WTC11 (cell line): ENCODE results near the gene SSNA1. TPM values are rescaled to one million over a fixed set of nuclear protein-coding genes. Genes with fewer than 3 reads are reported as not detected.

Experiments
- ATAC-seq: fragments of 200-7000 bp; cut with Tn5 transposase; 2 replicates; pipeline ENCODE4 v1.10.0; 2021; ENCODE audit warnings: mild to moderate bottlenecking, moderate library complexity
- CTCF ChIA-PET: fragments of 300-600 bp; sonication (Branson Sonifier 250); formaldehyde crosslinking; loops from one replicate; lab custom pipeline; 2021; ENCODE audit warnings: antibody characterized with exemption; lab: Charles Lee
- POLR2A ChIA-PET: fragments of 350-600 bp; sonication (Branson Sonifier 250); formaldehyde crosslinking; loops from one replicate; lab custom pipeline; 2021; ENCODE audit warnings: antibody characterized with exemption; lab: Charles Lee
- DNase-seq: peaks from one replicate; pipeline ENCODE4 v3.0.0; 2021; ENCODE audit warnings: low spot score
- H3K27ac Mint-ChIP-seq: 2 replicates; pipeline ENCODE4 v1.8.0; 2021; ENCODE audit warnings: mixed read lengths
- H3K27me3 Mint-ChIP-seq: 2 replicates; pipeline ENCODE4 v1.8.0; 2021; ENCODE audit warnings: low read depth, mild to moderate bottlenecking, moderate library complexity, mixed read lengths
- H3K36me3 Mint-ChIP-seq: 2 replicates; pipeline ENCODE4 v1.8.0; 2021; ENCODE audit warnings: mixed read lengths
- H3K4me1 Mint-ChIP-seq: 2 replicates; pipeline ENCODE4 v1.8.0; 2022; ENCODE audit warnings: mixed read lengths
- H3K4me3 Mint-ChIP-seq: 2 replicates; pipeline ENCODE4 v1.8.0; 2021; ENCODE audit warnings: mild to moderate bottlenecking, moderate library complexity, mixed read lengths
- H3K9me3 Mint-ChIP-seq: 2 replicates; pipeline ENCODE4 v1.8.0; 2021; ENCODE audit warnings: mixed read lengths
- AR ChIP-seq: fragments of 250-450 bp; sonication (Bioruptor Pico); IDR thresholded peaks from 2 replicates; pipeline ENCODE4 v1.9.0; 2021; ENCODE audit warnings: mild to moderate bottlenecking
- ATF1 ChIP-seq: sonication (generic); formaldehyde crosslinking; IDR thresholded peaks from 2 replicates; pipeline ENCODE4 v1.8.1; 2023; ENCODE audit warnings: mild to moderate bottlenecking, moderate library complexity, missing genetic modification reagents
- ETV6 ChIP-seq: sonication (generic); formaldehyde crosslinking; IDR thresholded peaks from 2 replicates; pipeline ENCODE4 v1.8.1; 2022; ENCODE audit warnings: mild to moderate bottlenecking, missing genetic modification reagents
- FOXP4 ChIP-seq: sonication (generic); formaldehyde crosslinking; IDR thresholded peaks from 2 replicates; pipeline ENCODE4 v1.8.0; 2022; ENCODE audit warnings: mild to moderate bottlenecking, missing genetic modification reagents
- OVOL2 ChIP-seq: fragments of 250-450 bp; sonication (Bioruptor Pico); IDR thresholded peaks from 2 replicates; pipeline ENCODE4 v1.9.0; 2021; ENCODE audit warnings: mild to moderate bottlenecking, borderline replicate concordance
- RORB ChIP-seq: fragments of 250-450 bp; sonication (Bioruptor Pico); IDR thresholded peaks from 2 replicates; pipeline ENCODE4 v1.9.0; 2021; ENCODE audit warnings: mild to moderate bottlenecking
- SMAD3 ChIP-seq: sonication (generic); formaldehyde crosslinking; IDR thresholded peaks from 2 replicates; pipeline ENCODE4 v1.8.0; 2022; ENCODE audit warnings: missing genetic modification reagents, mild to moderate bottlenecking, borderline replicate concordance
- SOX15 ChIP-seq: fragments of 250-450 bp; sonication (Bioruptor Pico); IDR thresholded peaks from 2 replicates; pipeline ENCODE4 v1.9.0; 2021; ENCODE audit warnings: mild to moderate bottlenecking
- TP53 ChIP-seq: sonication (generic); formaldehyde crosslinking; IDR thresholded peaks from 2 replicates; pipeline ENCODE4 v1.8.1; 2023; ENCODE audit warnings: mild to moderate bottlenecking, missing genetic modification reagents
- USF1 ChIP-seq: sonication (generic); formaldehyde crosslinking; IDR thresholded peaks from 2 replicates; pipeline ENCODE4 v1.8.0; 2022; ENCODE audit warnings: mild to moderate bottlenecking, missing genetic modification reagents
- ZBTB43 ChIP-seq: sonication (generic); formaldehyde crosslinking; IDR thresholded peaks from 2 replicates; pipeline ENCODE4 v1.8.1; 2023; ENCODE audit warnings: mild to moderate bottlenecking, missing genetic modification reagents
- ZNF416 ChIP-seq: fragments of 250-450 bp; sonication (Bioruptor Pico); IDR thresholded peaks from 2 replicates; pipeline ENCODE4 v1.9.0; 2021; ENCODE audit warnings: mild to moderate bottlenecking, inconsistent platforms
- ZNF423 ChIP-seq: fragments of 250-450 bp; sonication (Bioruptor Pico); IDR thresholded peaks from 2 replicates; pipeline ENCODE4 v2.1.2; 2022; ENCODE audit warnings: mild to moderate bottlenecking, moderate library complexity
- ZNF425 ChIP-seq: fragments of 250-450 bp; sonication (Bioruptor Pico); conservative IDR thresholded peaks from 2 replicates; pipeline ENCODE4 v1.9.0; 2021; ENCODE audit warnings: mild to moderate bottlenecking
- ZNF671 ChIP-seq: fragments of 250-450 bp; sonication (Bioruptor Pico); IDR thresholded peaks from 2 replicates; pipeline ENCODE4 v1.8.0; 2021; ENCODE audit warnings: mild to moderate bottlenecking
- ZSCAN18 ChIP-seq: fragments of 250-450 bp; sonication (Bioruptor Pico); IDR thresholded peaks from 2 replicates; pipeline ENCODE4 v2.1.2; 2022; ENCODE audit warnings: mild to moderate bottlenecking, moderate library complexity
- total RNA-seq: library from RNA; stranded (reverse); gene quantifications from 3 replicates; pipeline ENCODE4 v1.2.3, GENCODE V29; 2021

Gene SSNA1
- total RNA-seq, 1 experiment from 2014 or later: 102 TPM

- ChIA-PET CTCF (interaction anchor here (1.0 to 2.0 kb wide), 3 partner anchors 9 to 115 kb away, joined by 3 to 8 read pairs (median 4); partner anchors contain the start of gene LRRC26), POLR2A (no interaction called here)
- no peak overlapping the region for H3K4me3 Mint-ChIP-seq
Observed at GRCh38 chr9:137178201-137178938, 10.1 kb upstream of the SSNA1 start.

GRCh38 chr9:137178939-137179630, 9.4 kb upstream of the SSNA1 start:
- DNase-seq (no peak), ATAC-seq (no peak)
- Mint-ChIP-seq H3K36me3 (peaks cover 9% of the 10 kb centered on the region), H3K9me3 (no peaks in the 10 kb centered on the region), H3K27me3 (no peaks in the 10 kb centered on the region; the same call in 1 of the 2 replicates), H3K4me3 (no peak overlapping the region), H3K4me1 (no peaks in the 10 kb centered on the region), H3K27ac (no peak overlapping the region)
- ChIA-PET POLR2A (no interaction called here), CTCF (interaction anchor here (1.0 to 1.4 kb wide), 2 partner anchors 9 to 115 kb away, joined by 3 to 4 read pairs; partner anchors contain the start of gene LRRC26)
- TF ChIP-seq OVOL2 (no peak), ZBTB43 (CRISPR knock-in tag) (no peak), AR (CRISPR knock-in tag) (no peak), SMAD3 (CRISPR knock-in tag) (no peak), ZNF425 (no peak), SOX15 (CRISPR knock-in tag) (no peak), ZNF671 (CRISPR knock-in tag) (no peak)

More at GRCh38 chr9:137178201-137178938, 10.1 kb upstream of the SSNA1 start:
- no peaks in the 10 kb centered on the region; the same call in 1 of the 2 replicates for H3K27me3 Mint-ChIP-seq
- TF ChIP-seq OVOL2: no peak
- no peak for TF ChIP-seq ATF1
- TF ChIP-seq TP53: no peak
- TF ChIP-seq USF1 (CRISPR knock-in tag): no peak
- TF ChIP-seq ZNF423: no peak
- no peak for TF ChIP-seq ZSCAN18 (CRISPR knock-in tag)
- no peak for TF ChIP-seq ETV6 (CRISPR knock-in tag)
- no peak for TF ChIP-seq ZNF416 (CRISPR knock-in tag)
- no peak for TF ChIP-seq RORB
- TF ChIP-seq FOXP4: no peak
- TF ChIP-seq, all 79 proteins: peak for 0
- Mint-ChIP-seq H3K27ac (no peak overlapping the region), H3K36me3 (peaks cover 5% of the 10 kb centered on the region), H3K4me1 (no peaks in the 10 kb centered on the region), H3K9me3 (no peaks in the 10 kb centered on the region)
- ATAC-seq: no peak
- no peak for DNase-seq
